Endodermal cell (in vitro differentiated cells): Measurements from ENCODE around the gene SENP8. TPM values are rescaled to one million over a fixed set of nuclear protein-coding genes. Genes with fewer than 3 reads are reported as not detected.
A peak's percentile ranks its signal among the peaks of the same experiment; 100 is the strongest.

Source experiments
- DNase-seq: peaks from one replicate; pipeline ENCODE4 v3.0.0-alpha.2; 2017
- H3K27ac ChIP-seq: 2 replicates; pipeline ENCODE4 v1.5.1; 2013; ENCODE audit warnings: mild to moderate bottlenecking, low read depth, low read length, moderate library complexity
- H3K27me3 ChIP-seq: 2 replicates; pipeline ENCODE4 v1.6.1; 2013; ENCODE audit warnings: mild to moderate bottlenecking, low read length, moderate library complexity; ENCODE audit not compliant: insufficient read depth, control insufficient read depth, poor library complexity, severe bottlenecking
- H3K36me3 ChIP-seq: 2 replicates; pipeline ENCODE4 v1.7.0; 2013; ENCODE audit warnings: mild to moderate bottlenecking, low read length, moderate library complexity; ENCODE audit not compliant: control insufficient read depth, insufficient read depth
- H3K4me1 ChIP-seq: one replicate; pipeline ENCODE4 v1.7.0; 2013; ENCODE audit warnings: low read length; ENCODE audit not compliant: control insufficient read depth, insufficient read depth
- H3K4me3 ChIP-seq: 2 replicates; pipeline ENCODE4 v1.5.1; 2013; ENCODE audit warnings: mild to moderate bottlenecking, low read length, moderate library complexity
- H3K9ac ChIP-seq: 2 replicates; pipeline ENCODE4 v1.6.1; 2013; ENCODE audit warnings: mild to moderate bottlenecking, low read length, moderate library complexity; ENCODE audit not compliant: poor library complexity, severe bottlenecking; ENCODE audit errors: extremely low read depth
- H3K9me3 ChIP-seq: 2 replicates; pipeline ENCODE4 v1.6.1; 2013; ENCODE audit warnings: mild to moderate bottlenecking, low read length, moderate library complexity; ENCODE audit not compliant: control insufficient read depth
- H3K27ac Mint-ChIP-seq: 2 replicates; pipeline ENCODE4 v1.8.0; 2020; ENCODE audit warnings: mixed read lengths
- H3K27me3 Mint-ChIP-seq: 2 replicates; pipeline ENCODE4 v1.8.0; 2021; ENCODE audit warnings: mild to moderate bottlenecking, mixed read lengths; ENCODE audit not compliant: insufficient read depth
- H3K36me3 Mint-ChIP-seq: 2 replicates; pipeline ENCODE4 v1.8.0; 2020; ENCODE audit warnings: low read depth, mixed read lengths
- H3K4me1 Mint-ChIP-seq: 2 replicates; pipeline ENCODE4 v1.8.0; 2020; ENCODE audit warnings: mixed read lengths
- H3K4me3 Mint-ChIP-seq: 2 replicates; pipeline ENCODE4 v1.8.0; 2020; ENCODE audit warnings: mild to moderate bottlenecking, moderate library complexity, mixed read lengths
- H3K9me3 Mint-ChIP-seq: 2 replicates; pipeline ENCODE4 v1.8.0; 2020; ENCODE audit warnings: mild to moderate bottlenecking, mixed read lengths
- WGBS, 2 experiments: methylation state at CpG; one replicate each; pipeline versions ENCODE4 v1.1.5 to v1.1.7; 2013; ENCODE audit warnings: missing lambda C conversion rate in 2 of 2, mixed read lengths in 1 of 2; ENCODE audit not compliant: insufficient coverage in 1 of 2, insufficient read length in 1 of 2; 5-methylcytosine and 5-hydroxymethylcytosine counted together
- total RNA-seq, 2 donors: library from RNA; stranded (reverse); fragmentation: NEBNext Ultra II Directional in 1 of 2; extraction: Animal tissue kit (Norgen Biotek cat#: 25700) in 1 of 2; gene quantifications; 2 replicates in 1 of 2; 3 replicates in 1 of 2; pipeline ENCODE4 v1.2.1, GENCODE V29; 2021
- TF ChIP-seq, protein P1 (sequence below): fragments of 200-600 bp; sonication (generic); conservative IDR thresholded peaks from 2 replicates; pipeline ENCODE4 v1.5.0; 2021; ENCODE audit warnings: antibody characterized with exemption, mild to moderate bottlenecking

SENP8 gene
- total RNA-seq, 2 donors from 2014 or later, result 4.7 to 6.6 TPM

DNA sequence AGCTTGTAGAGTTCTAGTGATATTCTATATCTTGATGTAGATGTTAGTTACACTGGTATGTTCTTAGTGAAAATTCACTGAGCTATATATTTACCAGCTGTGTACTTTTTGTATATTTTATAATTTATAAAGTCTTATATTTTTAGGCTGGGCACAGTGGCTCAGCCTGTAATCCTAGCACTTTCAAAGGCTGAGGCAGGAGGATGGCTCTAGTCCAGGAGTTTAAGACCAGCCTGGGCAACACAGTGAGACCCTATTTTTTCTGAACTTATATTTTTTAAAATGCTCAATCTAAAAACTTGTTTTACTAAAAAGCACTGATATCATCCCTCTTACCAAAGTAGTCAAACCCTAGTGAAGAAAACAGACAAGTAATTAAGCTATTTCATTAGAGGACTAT, 5.4 kb upstream of the SENP8 start:
- no peaks in the 10 kb centered on the region for H3K9me3 ChIP-seq
- no peaks in the 10 kb centered on the region for H3K36me3 ChIP-seq
- no peak for DNase-seq
- no peak overlapping the region for H3K27ac ChIP-seq
- H3K4me3 Mint-ChIP-seq, result no peak overlapping the region
- peaks cover 4% of the 10 kb centered on the region for H3K36me3 Mint-ChIP-seq
- no peaks in the 10 kb centered on the region for H3K9me3 Mint-ChIP-seq
- no peaks in the 10 kb centered on the region for H3K27me3 ChIP-seq
- no peak overlapping the region for H3K27ac Mint-ChIP-seq
- TF ChIP-seq, protein P1, sequence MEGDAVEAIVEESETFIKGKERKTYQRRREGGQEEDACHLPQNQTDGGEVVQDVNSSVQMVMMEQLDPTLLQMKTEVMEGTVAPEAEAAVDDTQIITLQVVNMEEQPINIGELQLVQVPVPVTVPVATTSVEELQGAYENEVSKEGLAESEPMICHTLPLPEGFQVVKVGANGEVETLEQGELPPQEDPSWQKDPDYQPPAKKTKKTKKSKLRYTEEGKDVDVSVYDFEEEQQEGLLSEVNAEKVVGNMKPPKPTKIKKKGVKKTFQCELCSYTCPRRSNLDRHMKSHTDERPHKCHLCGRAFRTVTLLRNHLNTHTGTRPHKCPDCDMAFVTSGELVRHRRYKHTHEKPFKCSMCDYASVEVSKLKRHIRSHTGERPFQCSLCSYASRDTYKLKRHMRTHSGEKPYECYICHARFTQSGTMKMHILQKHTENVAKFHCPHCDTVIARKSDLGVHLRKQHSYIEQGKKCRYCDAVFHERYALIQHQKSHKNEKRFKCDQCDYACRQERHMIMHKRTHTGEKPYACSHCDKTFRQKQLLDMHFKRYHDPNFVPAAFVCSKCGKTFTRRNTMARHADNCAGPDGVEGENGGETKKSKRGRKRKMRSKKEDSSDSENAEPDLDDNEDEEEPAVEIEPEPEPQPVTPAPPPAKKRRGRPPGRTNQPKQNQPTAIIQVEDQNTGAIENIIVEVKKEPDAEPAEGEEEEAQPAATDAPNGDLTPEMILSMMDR, result no peak
- no peaks in the 10 kb centered on the region for H3K27me3 Mint-ChIP-seq
- no peak overlapping the region for H3K9ac ChIP-seq
- no peaks in the 10 kb centered on the region for H3K4me1 ChIP-seq
- H3K4me1 Mint-ChIP-seq, result peaks cover 18% of the 10 kb centered on the region
- no peak overlapping the region for H3K4me3 ChIP-seq

DNA sequence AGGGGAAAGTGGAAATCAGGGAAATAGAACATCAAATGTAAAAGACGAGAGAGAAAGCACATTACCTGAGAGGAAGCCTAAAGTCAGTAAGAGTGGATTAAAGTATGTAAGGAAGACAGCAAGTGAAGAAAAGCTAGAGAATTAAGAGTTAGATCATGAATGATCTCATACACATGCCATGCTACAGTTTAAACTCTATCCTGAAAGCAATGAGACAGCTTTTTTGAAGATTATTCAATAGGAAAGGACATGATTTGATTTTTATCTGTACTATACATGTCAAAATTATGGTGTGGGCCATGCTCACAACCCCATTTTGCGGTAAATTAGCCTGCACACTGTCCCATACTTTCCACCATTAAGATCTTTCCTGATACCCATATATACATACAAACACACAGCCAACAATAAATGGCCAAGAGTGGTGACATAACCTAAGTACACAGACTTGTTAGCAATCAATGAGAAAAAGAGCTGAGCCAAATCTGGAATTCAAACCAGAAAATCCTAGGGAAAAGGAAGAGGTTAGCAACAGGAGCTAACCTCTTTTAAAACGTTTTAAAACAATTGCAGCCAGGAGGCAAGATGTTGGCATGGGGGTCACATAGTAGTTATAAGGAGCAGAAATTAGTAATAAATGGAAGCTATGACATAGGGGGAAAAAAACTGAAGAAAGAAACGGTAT, 4.7 kb upstream of the SENP8 start:
- no peak overlapping the region for H3K9ac ChIP-seq
- H3K27ac ChIP-seq, result no peak overlapping the region
- H3K9me3 ChIP-seq, result no peaks in the 10 kb centered on the region
- H3K4me3 Mint-ChIP-seq, result no peak overlapping the region
- peaks cover 4% of the 10 kb centered on the region for H3K36me3 Mint-ChIP-seq
- 82 to 90% methylated on average over 4 of the region's 4 CpGs for WGBS, 2 experiments
- no peaks in the 10 kb centered on the region for H3K9me3 Mint-ChIP-seq
- peaks cover 18% of the 10 kb centered on the region for H3K4me1 Mint-ChIP-seq
- H3K4me3 ChIP-seq, result no peak overlapping the region
- DNase-seq, result no peak
- no peak overlapping the region for H3K27ac Mint-ChIP-seq
- TF ChIP-seq, protein P1, result no peak
- H3K36me3 ChIP-seq, result no peaks in the 10 kb centered on the region
- H3K27me3 ChIP-seq, result no peaks in the 10 kb centered on the region
- no peaks in the 10 kb centered on the region for H3K27me3 Mint-ChIP-seq
- H3K4me1 ChIP-seq, result no peaks in the 10 kb centered on the region

GRCh38 chr15:72116731-72117485, 1.3 kb upstream of the SENP8 start:
- DNase-seq, result no peak
- peaks cover 3% of the 10 kb centered on the region for H3K4me1 ChIP-seq
- no peaks in the 10 kb centered on the region for H3K9me3 Mint-ChIP-seq
- peak overlapping the region; percentile 94 for H3K27ac Mint-ChIP-seq
- H3K36me3 Mint-ChIP-seq, result no peaks in the 10 kb centered on the region
- TF ChIP-seq, protein P1, result no peak
- H3K9me3 ChIP-seq, result no peaks in the 10 kb centered on the region
- H3K36me3 ChIP-seq, result no peaks in the 10 kb centered on the region
- peaks cover 31% of the 10 kb centered on the region for H3K4me1 Mint-ChIP-seq
- peak overlapping the region; percentile 95 for H3K4me3 Mint-ChIP-seq
- H3K27me3 Mint-ChIP-seq, result no peaks in the 10 kb centered on the region
- H3K4me3 ChIP-seq, result peak overlapping the region; percentile 96
- peak overlapping the region; percentile 77 for H3K27ac ChIP-seq
- WGBS, 2 experiments, result 1 to 2% methylated on average over 13 to 24 of the region's 24 CpGs
- no peaks in the 10 kb centered on the region for H3K27me3 ChIP-seq
- H3K9ac ChIP-seq, result peak overlapping the region; percentile 38
